ENCODE data around the gene PCIF1. TPM values are rescaled to one million over a fixed set of nuclear protein-coding genes. Genes with fewer than 3 reads are reported as not detected.

Gene PCIF1
- total and polyA plus RNA-seq, 2 donors (not counting 3 experiments of a cell fraction or from before 2014, with no cell fraction given): 26.4 to 27.2 TPM

DNA sequence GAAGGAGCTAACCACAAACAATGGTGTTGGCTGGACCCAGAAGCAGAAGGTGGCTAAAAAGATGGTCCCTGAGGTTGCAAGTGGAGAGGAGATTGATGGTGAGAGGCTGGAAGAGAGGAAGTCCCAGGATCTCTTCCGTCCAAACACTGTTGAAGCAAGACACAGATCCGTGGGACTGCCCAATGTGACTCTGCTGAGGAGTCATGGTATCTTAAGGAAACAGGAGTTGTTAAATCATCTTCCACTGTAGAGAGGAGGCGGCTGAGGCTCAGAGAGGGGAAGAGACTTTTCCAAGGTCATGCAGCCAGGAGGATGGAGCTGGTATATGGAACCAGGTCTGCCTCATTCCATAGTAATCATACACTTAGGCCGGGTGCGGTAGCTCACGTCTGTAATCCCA, 41.6 kb downstream of the PCIF1 start:
- H3K4me1 ChIP-seq (ENCODE audit: control insufficient read depth, extremely low read depth, insufficient read depth, low read length): no peaks in the 10 kb centered on the region
- no peak overlapping the region for H3K9ac ChIP-seq (replicated peaks; ENCODE audit: extremely low read depth, insufficient read depth, low read length)
- no peak overlapping the region for H3K4me3 ChIP-seq (replicated peaks in 1 of 3; ENCODE audit: insufficient read depth in 1 of 3, low read depth in 1 of 3, low read length in 3 of 3)
- no peaks in the 10 kb centered on the region for H3K9me3 ChIP-seq (replicated peaks; ENCODE audit: control insufficient read depth, insufficient read depth, low read length)
- TF ChIP-seq POLR2AphosphoS5 (IDR thresholded peaks at IDR 0.05; ENCODE audit: insufficient read depth, low read depth, low read length): no peak
- TF ChIP-seq JUN (IDR thresholded peaks at IDR 0.05; ENCODE audit: borderline replicate concordance, insufficient read depth, insufficient read length, low read depth): no peak
- TF ChIP-seq MYC (IDR thresholded peaks at IDR 0.05; ENCODE audit: low read depth, low read length): no peak
- TF ChIP-seq GATA2 (IDR thresholded peaks at IDR 0.05; ENCODE audit: insufficient read depth, insufficient read length, low read depth, low read length): no peak
- TF ChIP-seq POLR2A (IDR thresholded peaks at IDR 0.05; ENCODE audit: low read depth, low read length): no peak
- TF ChIP-seq FOS (IDR thresholded peaks at IDR 0.05; ENCODE audit: borderline replicate concordance, insufficient read depth, low read length): no peak
- TF ChIP-seq, protein P1, sequence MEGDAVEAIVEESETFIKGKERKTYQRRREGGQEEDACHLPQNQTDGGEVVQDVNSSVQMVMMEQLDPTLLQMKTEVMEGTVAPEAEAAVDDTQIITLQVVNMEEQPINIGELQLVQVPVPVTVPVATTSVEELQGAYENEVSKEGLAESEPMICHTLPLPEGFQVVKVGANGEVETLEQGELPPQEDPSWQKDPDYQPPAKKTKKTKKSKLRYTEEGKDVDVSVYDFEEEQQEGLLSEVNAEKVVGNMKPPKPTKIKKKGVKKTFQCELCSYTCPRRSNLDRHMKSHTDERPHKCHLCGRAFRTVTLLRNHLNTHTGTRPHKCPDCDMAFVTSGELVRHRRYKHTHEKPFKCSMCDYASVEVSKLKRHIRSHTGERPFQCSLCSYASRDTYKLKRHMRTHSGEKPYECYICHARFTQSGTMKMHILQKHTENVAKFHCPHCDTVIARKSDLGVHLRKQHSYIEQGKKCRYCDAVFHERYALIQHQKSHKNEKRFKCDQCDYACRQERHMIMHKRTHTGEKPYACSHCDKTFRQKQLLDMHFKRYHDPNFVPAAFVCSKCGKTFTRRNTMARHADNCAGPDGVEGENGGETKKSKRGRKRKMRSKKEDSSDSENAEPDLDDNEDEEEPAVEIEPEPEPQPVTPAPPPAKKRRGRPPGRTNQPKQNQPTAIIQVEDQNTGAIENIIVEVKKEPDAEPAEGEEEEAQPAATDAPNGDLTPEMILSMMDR (IDR thresholded peaks at IDR 0.05; ENCODE audit: extremely low read depth in 1 of 2, insufficient read depth in 1 of 2, low read depth in 1 of 2, low read length in 2 of 2): no peak
- TF ChIP-seq, protein P2, sequence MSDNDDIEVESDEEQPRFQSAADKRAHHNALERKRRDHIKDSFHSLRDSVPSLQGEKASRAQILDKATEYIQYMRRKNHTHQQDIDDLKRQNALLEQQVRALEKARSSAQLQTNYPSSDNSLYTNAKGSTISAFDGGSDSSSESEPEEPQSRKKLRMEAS (IDR thresholded peaks at IDR 0.05; ENCODE audit: insufficient read depth, insufficient read length): no peak
- TF ChIP-seq EZH2 (IDR thresholded peaks at IDR 0.05; ENCODE audit: borderline replicate concordance, low read depth, low read length, severe bottlenecking): no peak
- H4K20me1 ChIP-seq (replicated peaks; ENCODE audit: control insufficient read depth, extremely low read depth, insufficient read depth, low read length): no peaks in the 10 kb centered on the region
- no peaks in the 10 kb centered on the region for H3K36me3 ChIP-seq (ENCODE audit: control insufficient read depth in 2 of 2, extremely low read depth in 1 of 2, insufficient read depth in 2 of 2, low read length in 2 of 2)
- no peak overlapping the region for H3K27ac ChIP-seq (ENCODE audit: insufficient read depth, low read depth, low read length)
- H3K79me2 ChIP-seq (ENCODE audit: control insufficient read depth, insufficient read depth, low read length): peaks cover 3% of the 10 kb centered on the region
- no peak for FAIRE-seq
- DNase-seq (ENCODE audit: low read depth, low spot score): no peak
- CTCF ChIA-PET: interaction anchor here (1.4 kb wide), 1 partner anchor 11 kb away, joined by 14 read pairs; no protein-coding TSS in a partner anchor
- no TSS peak for BruUV-seq (replicated peaks)
- no peak overlapping the region for H3K4me2 ChIP-seq (ENCODE audit: insufficient read depth, low read length)
- no peaks in the 10 kb centered on the region for H3K9me1 ChIP-seq (replicated peaks; ENCODE audit: control insufficient read depth, extremely low read depth, insufficient read depth, low read length)
- dilution Hi-C loops (cut with MboI; ENCODE audit: extremely low pct_ligation_motif_present, low sequenced_read_pairs): no loop called here
- intact Hi-C loops (cut with micrococcal nuclease): no loop called here
- H3K27me3 ChIP-seq (ENCODE audit: control insufficient read depth in 2 of 2, insufficient read depth in 2 of 2, low read length in 2 of 2): peaks cover 4 to 11% of the 10 kb centered on the region in 2 experiments
- H2AFZ ChIP-seq (ENCODE audit: low read depth, low read length): no peak overlapping the region
- POLR2A ChIA-PET: no interaction called here
